ENCODE measurements around the gene FBXO9.

- TF ChIP-seq, protein P1, sequence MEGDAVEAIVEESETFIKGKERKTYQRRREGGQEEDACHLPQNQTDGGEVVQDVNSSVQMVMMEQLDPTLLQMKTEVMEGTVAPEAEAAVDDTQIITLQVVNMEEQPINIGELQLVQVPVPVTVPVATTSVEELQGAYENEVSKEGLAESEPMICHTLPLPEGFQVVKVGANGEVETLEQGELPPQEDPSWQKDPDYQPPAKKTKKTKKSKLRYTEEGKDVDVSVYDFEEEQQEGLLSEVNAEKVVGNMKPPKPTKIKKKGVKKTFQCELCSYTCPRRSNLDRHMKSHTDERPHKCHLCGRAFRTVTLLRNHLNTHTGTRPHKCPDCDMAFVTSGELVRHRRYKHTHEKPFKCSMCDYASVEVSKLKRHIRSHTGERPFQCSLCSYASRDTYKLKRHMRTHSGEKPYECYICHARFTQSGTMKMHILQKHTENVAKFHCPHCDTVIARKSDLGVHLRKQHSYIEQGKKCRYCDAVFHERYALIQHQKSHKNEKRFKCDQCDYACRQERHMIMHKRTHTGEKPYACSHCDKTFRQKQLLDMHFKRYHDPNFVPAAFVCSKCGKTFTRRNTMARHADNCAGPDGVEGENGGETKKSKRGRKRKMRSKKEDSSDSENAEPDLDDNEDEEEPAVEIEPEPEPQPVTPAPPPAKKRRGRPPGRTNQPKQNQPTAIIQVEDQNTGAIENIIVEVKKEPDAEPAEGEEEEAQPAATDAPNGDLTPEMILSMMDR (IDR thresholded peaks at IDR 0.05): no peak
- no peak for TF ChIP-seq ZFX (IDR thresholded peaks at IDR 0.05; ENCODE audit: borderline replicate concordance)
These were observed 46.7 kb downstream of the FBXO9 start for GRCh38 chr6:53111865-53112264.

Data from 22Rv1 (cell line).